ENCODE measurements around the gene FTO.

FTO gene

DNA sequence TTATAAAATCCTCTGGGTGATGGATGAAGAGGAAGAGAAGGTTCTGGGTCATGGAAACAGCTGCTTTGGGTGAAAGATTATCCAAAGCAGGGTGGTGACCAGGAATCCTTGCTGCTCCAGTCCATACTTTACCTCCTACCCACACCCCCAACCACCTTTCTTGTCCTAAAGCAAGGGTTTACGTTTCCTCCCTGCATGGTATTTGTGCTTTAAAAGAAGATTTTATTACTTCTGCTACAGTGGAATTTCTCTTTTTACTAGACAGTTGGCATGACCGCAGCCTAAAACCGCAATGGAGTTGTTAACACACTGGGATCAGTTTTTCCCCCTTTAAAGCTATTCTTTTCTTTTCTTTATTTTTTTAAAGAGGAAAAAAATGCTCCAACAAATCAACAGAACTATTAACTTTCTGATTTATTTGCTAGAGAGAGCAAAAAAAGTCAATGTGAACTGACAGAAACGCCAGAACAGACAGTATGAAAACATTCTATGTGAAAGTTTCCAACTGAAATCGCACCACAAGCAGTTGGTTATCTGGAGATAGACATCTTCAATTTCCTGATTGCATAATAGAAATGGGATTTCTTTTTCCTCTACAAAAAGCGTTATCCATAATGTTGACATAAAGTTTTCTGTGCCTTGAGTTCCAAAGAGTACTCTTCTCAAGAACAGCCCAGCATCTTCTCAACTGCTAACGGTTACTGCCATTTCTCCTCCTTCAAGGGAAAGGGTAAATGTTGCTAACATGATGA lies 346.7 kb downstream of the FTO start:
- no peak for DNase-seq

DNA sequence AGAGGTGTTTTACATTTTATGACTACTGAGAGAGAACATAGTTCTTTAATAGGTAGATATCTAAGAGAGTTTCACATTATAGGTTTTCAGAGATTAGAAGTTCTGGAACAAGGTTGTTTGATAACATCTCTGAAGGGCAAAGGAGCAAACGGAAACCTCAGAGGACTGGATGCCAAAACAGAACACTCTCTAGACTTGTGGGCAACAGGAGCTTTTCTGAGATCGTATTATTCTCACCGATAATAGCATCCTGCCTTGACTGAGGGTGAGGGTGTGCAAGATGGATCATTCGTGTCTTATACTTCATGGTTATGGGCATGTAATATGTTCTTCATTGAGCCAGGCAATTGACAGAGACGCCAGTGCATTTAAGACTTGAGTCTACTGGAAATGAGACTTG lies 347.9 kb downstream of the FTO start:
- Histone ChIP-seq H3K9ac (ENCODE audit: low read length) (no peak overlapping the region), H3K9me3 (replicated peaks; ENCODE audit: insufficient read depth, low read length) (no peaks in the 10 kb centered on the region), H3K4me1 (ENCODE audit: low read length) (no peaks in the 10 kb centered on the region), H3K27ac (ENCODE audit: low read length) (no peak overlapping the region), H3K4me2 (ENCODE audit: low read depth, low read length) (no peak overlapping the region), H3K27me3 (replicated peaks; ENCODE audit: insufficient read depth, low read length) (no peaks in the 10 kb centered on the region), H3K9me2 (replicated peaks; ENCODE audit: insufficient read depth, low read length) (no peaks in the 10 kb centered on the region), H3K79me2 (ENCODE audit: low read length) (no peaks in the 10 kb centered on the region), H2AFZ (ENCODE audit: low read length) (no peak overlapping the region), H3F3A (ENCODE audit: insufficient read depth, low read length) (no peaks in the 10 kb centered on the region), H4K20me1 (ENCODE audit: insufficient read depth, low read length) (no peaks in the 10 kb centered on the region), H3K4me3 (ENCODE audit: low read length) (no peak overlapping the region), H3K36me3 (replicated peaks; ENCODE audit: insufficient read depth, low read length) (no peaks in the 10 kb centered on the region)
- no peak for TF ChIP-seq EZH2 (optimal IDR thresholded peaks at IDR 0.05; ENCODE audit: low read depth, low read length)
- no peak for TF ChIP-seq CTCF (IDR thresholded peaks at IDR 0.05; ENCODE audit: low read length)
- no peak for TF ChIP-seq EZH2phosphoT487 (IDR thresholded peaks at IDR 0.05; ENCODE audit: low read length)
- DNase-seq = no peak

More for the DNA sequence above, 346.7 kb downstream of the FTO start:
- Histone ChIP-seq H3F3A (ENCODE audit: insufficient read depth, low read length) (no peaks in the 10 kb centered on the region), H3K9ac (ENCODE audit: low read length) (no peak overlapping the region), H2AFZ (ENCODE audit: low read length) (no peak overlapping the region), H3K4me3 (ENCODE audit: low read length) (no peak overlapping the region), H3K27ac (ENCODE audit: low read length) (no peak overlapping the region), H3K4me1 (ENCODE audit: low read length) (no peaks in the 10 kb centered on the region), H4K20me1 (ENCODE audit: insufficient read depth, low read length) (no peaks in the 10 kb centered on the region), H3K79me2 (ENCODE audit: low read length) (no peaks in the 10 kb centered on the region), H3K36me3 (replicated peaks; ENCODE audit: insufficient read depth, low read length) (no peaks in the 10 kb centered on the region), H3K27me3 (replicated peaks; ENCODE audit: insufficient read depth, low read length) (no peaks in the 10 kb centered on the region), H3K9me2 (replicated peaks; ENCODE audit: insufficient read depth, low read length) (no peaks in the 10 kb centered on the region), H3K9me3 (replicated peaks; ENCODE audit: insufficient read depth, low read length) (no peaks in the 10 kb centered on the region), H3K4me2 (ENCODE audit: low read depth, low read length) (no peak overlapping the region)
- TF ChIP-seq CTCF (IDR thresholded peaks at IDR 0.05; ENCODE audit: low read length) = no peak
- TF ChIP-seq EZH2 (optimal IDR thresholded peaks at IDR 0.05; ENCODE audit: low read depth, low read length) = no peak
- no peak for TF ChIP-seq EZH2phosphoT487 (IDR thresholded peaks at IDR 0.05; ENCODE audit: low read length)

DNA sequence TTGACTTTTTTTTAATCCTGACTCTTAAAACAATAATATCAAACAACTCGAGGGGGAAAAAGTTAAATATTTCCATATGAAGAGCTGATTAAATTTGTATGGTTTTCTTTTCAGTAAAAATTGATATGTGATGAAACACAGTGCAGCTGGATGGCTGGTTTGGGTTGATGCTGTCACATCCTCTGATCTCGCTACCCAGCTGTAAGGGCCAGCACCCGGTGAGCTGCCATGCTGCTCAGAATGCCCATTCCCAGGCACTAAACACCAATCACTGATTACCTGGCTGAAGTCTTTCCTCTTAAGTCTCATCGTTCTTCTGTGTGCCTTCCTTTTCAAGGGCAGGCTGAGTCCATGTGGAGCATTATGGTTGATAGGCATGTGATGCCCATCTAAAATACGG lies 348.3 kb downstream of the FTO start:
- no peaks in the 10 kb centered on the region for H3K4me1 ChIP-seq (ENCODE audit: low read length)

More for the DNA sequence above, 348.3 kb downstream of the FTO start:
- H3F3A ChIP-seq (ENCODE audit: insufficient read depth, low read length) = no peaks in the 10 kb centered on the region
- no peaks in the 10 kb centered on the region for H3K36me3 ChIP-seq (replicated peaks; ENCODE audit: insufficient read depth, low read length)
- DNase-seq = no peak
- no peaks in the 10 kb centered on the region for H3K9me3 ChIP-seq (replicated peaks; ENCODE audit: insufficient read depth, low read length)
- no peak overlapping the region for H3K4me2 ChIP-seq (ENCODE audit: low read depth, low read length)
- no peaks in the 10 kb centered on the region for H3K9me2 ChIP-seq (replicated peaks; ENCODE audit: insufficient read depth, low read length)
- no peaks in the 10 kb centered on the region for H3K27me3 ChIP-seq (replicated peaks; ENCODE audit: insufficient read depth, low read length)
- TF ChIP-seq EZH2 (optimal IDR thresholded peaks at IDR 0.05; ENCODE audit: low read depth, low read length) = no peak
- no peak overlapping the region for H2AFZ ChIP-seq (ENCODE audit: low read length)
- no peak overlapping the region for H3K4me3 ChIP-seq (ENCODE audit: low read length)
- no peaks in the 10 kb centered on the region for H4K20me1 ChIP-seq (ENCODE audit: insufficient read depth, low read length)
- H3K9ac ChIP-seq (ENCODE audit: low read length) = no peak overlapping the region
- no peaks in the 10 kb centered on the region for H3K79me2 ChIP-seq (ENCODE audit: low read length)
- H3K27ac ChIP-seq (ENCODE audit: low read length) = no peak overlapping the region
